Endothelial cell of umbilical vein (primary cell): ENCODE measurements around the gene RIMS3. TPM values are rescaled to one million over a fixed set of nuclear protein-coding genes. Genes with fewer than 3 reads are reported as not detected.

Source experiments
- BruUV-seq: library from RNA; stranded (reverse); fragments of 400-500 nt; replicated peaks from 2 replicates; lab custom pipeline; 2021; lab: Mats Ljungman, UMichigan
- CTCF ChIA-PET: fragments of 300-600, 350-600 bp; sonication (Branson Sonifier 250); formaldehyde crosslinking; loops from one replicate; lab custom pipeline; 2021; ENCODE audit warnings: antibody characterized with exemption, inconsistent platforms; lab: Charles Lee
- POLR2A ChIA-PET: fragments of 300-600, 350-600 bp; sonication (Branson Sonifier 250); formaldehyde crosslinking; loops from one replicate; lab custom pipeline; 2021; ENCODE audit warnings: antibody characterized with exemption, inconsistent platforms; lab: Charles Lee
- DNase-seq: peaks from one replicate; pipeline ENCODE4 v3.0.0-alpha.2; 2011; ENCODE audit warnings: low read depth, low spot score
- FAIRE-seq: peaks from 2 replicates; lab custom pipeline; 2011; peaks lifted over from hg19 to GRCh38; lab: Jason Lieb, UNC
- H2AFZ ChIP-seq: 2 replicates; pipeline ENCODE4 v1.6.0; 2012; ENCODE audit warnings: low read depth, low read length, control low read depth, inconsistent platforms
- H3K27ac ChIP-seq: 2 replicates; pipeline ENCODE4 v1.5.1; 2011; ENCODE audit warnings: low read depth, mild to moderate bottlenecking, control low read depth, low read length, moderate library complexity; ENCODE audit not compliant: insufficient read depth
- H3K27me3 ChIP-seq, 2 experiments: 2 replicates each; pipeline versions ENCODE4 v1.6.0 to v1.6.1; 2011; ENCODE audit warnings: low read length in 2 of 2, mixed read lengths in 1 of 2; ENCODE audit not compliant: control insufficient read depth in 2 of 2, insufficient read depth in 2 of 2
- H3K36me3 ChIP-seq, 2 experiments: 2 replicates in 1 of 2; 3 replicates in 1 of 2; pipeline ENCODE4 v1.5.1; 2011; ENCODE audit warnings: low read length in 2 of 2, mild to moderate bottlenecking in 1 of 2, moderate library complexity in 1 of 2; ENCODE audit not compliant: control insufficient read depth in 2 of 2, insufficient read depth in 2 of 2; ENCODE audit errors: extremely low read depth in 1 of 2
- H3K4me1 ChIP-seq: 3 replicates; pipeline ENCODE4 v1.5.1; 2011; ENCODE audit warnings: mild to moderate bottlenecking, low read length; ENCODE audit not compliant: control insufficient read depth, insufficient read depth; ENCODE audit errors: extremely low read depth
- H3K4me2 ChIP-seq: 2 replicates; pipeline ENCODE4 v1.6.1; 2011; ENCODE audit warnings: low read length, control low read depth, mixed read lengths; ENCODE audit not compliant: insufficient read depth
- H3K4me3 ChIP-seq, 3 experiments: fragments of 200-600 bp in 1 of 3; sonication (generic), shearing (Covaris generic) in 1 of 3; replicated peaks in 1 of 3; 2 replicates each; pipeline ENCODE4 v1.5.1; 2011 to 2016; ENCODE audit warnings: control low read depth in 3 of 3, low read length in 3 of 3, mild to moderate bottlenecking in 2 of 3, inconsistent platforms in 1 of 3, low read depth in 1 of 3, moderate library complexity in 1 of 3; ENCODE audit not compliant: insufficient read depth in 1 of 3
- H3K79me2 ChIP-seq: 2 replicates; pipeline ENCODE4 v1.6.0; 2012; ENCODE audit warnings: low read length, inconsistent platforms; ENCODE audit not compliant: control insufficient read depth, insufficient read depth
- H3K9ac ChIP-seq: replicated peaks from 2 replicates; pipeline ENCODE3; 2011; ENCODE audit warnings: low read length, control low read depth; ENCODE audit not compliant: insufficient read depth; ENCODE audit errors: extremely low read depth
- H3K9me1 ChIP-seq: replicated peaks from 3 replicates; pipeline ENCODE4 v1.6.0; 2011; ENCODE audit warnings: mild to moderate bottlenecking, low read length; ENCODE audit not compliant: control insufficient read depth, insufficient read depth; ENCODE audit errors: extremely low read depth
- H3K9me3 ChIP-seq: replicated peaks from 2 replicates; pipeline ENCODE4 v1.5.1; 2012; ENCODE audit warnings: low read length, inconsistent platforms; ENCODE audit not compliant: control insufficient read depth, insufficient read depth
- H4K20me1 ChIP-seq: replicated peaks from 2 replicates; pipeline ENCODE3; 2011; ENCODE audit warnings: mild to moderate bottlenecking, low read length; ENCODE audit not compliant: control insufficient read depth, insufficient read depth; ENCODE audit errors: extremely low read depth
- CTCF ChIP-seq, 2 donors: IDR thresholded peaks; 1 replicate in 1 of 2; 2 replicates in 1 of 2; pipeline ENCODE4 v1.5.1; 2011; ENCODE audit warnings: low read length in 2 of 2, mild to moderate bottlenecking in 2 of 2, moderate library complexity in 2 of 2, control low read depth in 1 of 2, inconsistent platforms in 1 of 2, low read depth in 1 of 2; ENCODE audit not compliant: insufficient read depth in 1 of 2; ENCODE audit errors: extremely low read depth in 1 of 2
- EZH2 ChIP-seq: IDR thresholded peaks from 2 replicates; pipeline ENCODE4 v1.6.1; 2012; ENCODE audit warnings: borderline replicate concordance, low read depth, mild to moderate bottlenecking, moderate library complexity, low read length, inconsistent platforms; ENCODE audit not compliant: severe bottlenecking
- FOS ChIP-seq: IDR thresholded peaks from 2 replicates; pipeline ENCODE4 v1.6.1; 2011; ENCODE audit warnings: mild to moderate bottlenecking, low read length, moderate library complexity, borderline replicate concordance; ENCODE audit not compliant: insufficient read depth
- GATA2 ChIP-seq: IDR thresholded peaks from 2 replicates; pipeline ENCODE4 v1.7.0; 2011; ENCODE audit warnings: low read depth, mild to moderate bottlenecking, moderate library complexity, mixed read lengths, low read length; ENCODE audit not compliant: insufficient read length, insufficient read depth
- JUN ChIP-seq: IDR thresholded peaks from 2 replicates; pipeline ENCODE4 v1.6.1; 2011; ENCODE audit warnings: borderline replicate concordance, low read depth; ENCODE audit not compliant: insufficient read length, insufficient read depth
- MAX ChIP-seq: IDR thresholded peaks from 2 replicates; pipeline ENCODE4 v1.6.1; 2011; ENCODE audit not compliant: insufficient read depth, insufficient read length
- MYC ChIP-seq: IDR thresholded peaks from one replicate; pipeline ENCODE4 v1.6.1; 2011; ENCODE audit warnings: mild to moderate bottlenecking, low read depth, low read length
- POLR2A ChIP-seq: IDR thresholded peaks from 2 replicates; pipeline ENCODE4 v1.6.1; 2012; ENCODE audit warnings: low read depth, mild to moderate bottlenecking, control low read depth, low read length
- POLR2AphosphoS5 ChIP-seq: IDR thresholded peaks from 2 replicates; pipeline ENCODE4 v1.6.1; 2012; ENCODE audit warnings: low read depth, mild to moderate bottlenecking, control low read depth, low read length, moderate library complexity; ENCODE audit not compliant: insufficient read depth
- dilution Hi-C: fragments of 300-500 bp; cut with MboI; formaldehyde crosslinking; loops from one replicate; pipeline ENCODE4 v1.15.0; 2019; ENCODE audit warnings: low sequenced_read_pairs; ENCODE audit not compliant: extremely low pct_ligation_motif_present
- intact Hi-C: fragments of 100-400 bp; cut with micrococcal nuclease; formaldehyde crosslinking; loops from one replicate; pipeline ENCODE4 v1.10.0; 2022
- polyA plus RNA-seq, 4 experiments: library from polyadenylated mRNA; depleted of rRNA in 3 of 4; stranded (reverse) in 3 of 4; unstranded in 1 of 4; fragments of >200 nt; gene quantifications; 2 replicates each; pipeline versions ENCODE4 v1.2.1 to v1.2.3, GENCODE V29; 2011 to 2012; ENCODE audit warnings: missing spikeins in 1 of 4
- total RNA-seq: library from RNA; stranded (reverse); gene quantifications from 2 replicates; pipeline ENCODE4 v1.2.3, GENCODE V29; 2021

RIMS3 gene
- total and polyA plus RNA-seq, 2 donors (not counting 3 experiments of a cell fraction or from before 2014, with no cell fraction given) = 0.14 to 0.15 TPM

- FAIRE-seq = no peak
- DNase-seq = no peak
- Histone ChIP-seq H3K9me3 (no peaks in the 10 kb centered on the region), H3K27me3 (peaks cover 14 to 18% of the 10 kb centered on the region in 2 experiments), H4K20me1 (no peaks in the 10 kb centered on the region), H3K4me3 (no peak overlapping the region), H3K27ac (no peak overlapping the region), H3K4me1 (no peaks in the 10 kb centered on the region), H3K9me1 (no peaks in the 10 kb centered on the region), H3K79me2 (no peaks in the 10 kb centered on the region), H3K9ac (no peak overlapping the region), H2AFZ (no peak overlapping the region), H3K4me2 (no peak overlapping the region), H3K36me3 (no peaks in the 10 kb centered on the region)
- dilution Hi-C loops = no loop called here
- TF ChIP-seq MAX (no peak), JUN (no peak), GATA2 (no peak), FOS (no peak), CTCF (IDR thresholded peaks at IDR 0.05; ENCODE audit: extremely low read depth in 1 of 2, insufficient read depth in 1 of 2, low read depth in 1 of 2, low read length in 2 of 2) (no peak), POLR2A (no peak), EZH2 (no peak), MYC (no peak), POLR2AphosphoS5 (no peak)
- ChIA-PET POLR2A (interaction anchor here (0.7 kb wide), 1 partner anchor 134 kb away, joined by 3 read pairs; no protein-coding TSS in a partner anchor), CTCF (no interaction called here)
- intact Hi-C loops = no loop called here
- no TSS peak for BruUV-seq
Measured at GRCh38 chr1:40620586-40621210, 44.8 kb downstream of the RIMS3 start.
